Measurements from ENCODE around the gene PARD3.
A peak's percentile ranks its signal among the peaks of the same experiment; 100 is the strongest.

Gene PARD3

DNA sequence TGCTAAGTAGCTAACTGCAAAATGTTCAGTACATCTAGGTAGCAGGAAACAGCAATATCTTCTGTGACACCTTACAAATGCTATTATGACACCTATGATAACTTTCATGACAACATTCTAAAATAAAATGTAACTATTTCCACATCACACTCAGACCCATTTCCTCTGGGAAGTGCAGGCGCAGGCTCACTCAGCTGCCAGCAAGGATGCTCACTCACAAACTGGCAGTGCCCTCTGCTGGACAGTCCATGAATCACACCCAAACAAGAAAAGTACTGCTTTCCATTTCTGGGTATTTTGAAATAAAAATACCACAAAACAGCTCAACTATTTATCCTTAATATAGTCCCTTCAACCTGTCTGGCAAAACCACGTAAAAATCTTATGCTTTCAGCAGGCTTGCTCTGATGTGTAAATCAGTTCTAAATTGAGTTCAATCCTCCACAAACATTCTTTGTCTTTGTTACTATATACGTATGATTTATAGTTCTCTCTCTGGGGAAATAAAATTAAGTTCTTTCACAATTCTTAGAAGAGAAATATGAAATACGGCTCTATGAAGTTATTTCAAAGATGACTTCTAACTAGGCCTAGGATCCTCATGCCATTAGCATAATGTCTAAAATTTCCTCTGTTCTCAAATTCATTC is 176.6 kb downstream of the PARD3 start:
- TF ChIP-seq, protein P1, sequence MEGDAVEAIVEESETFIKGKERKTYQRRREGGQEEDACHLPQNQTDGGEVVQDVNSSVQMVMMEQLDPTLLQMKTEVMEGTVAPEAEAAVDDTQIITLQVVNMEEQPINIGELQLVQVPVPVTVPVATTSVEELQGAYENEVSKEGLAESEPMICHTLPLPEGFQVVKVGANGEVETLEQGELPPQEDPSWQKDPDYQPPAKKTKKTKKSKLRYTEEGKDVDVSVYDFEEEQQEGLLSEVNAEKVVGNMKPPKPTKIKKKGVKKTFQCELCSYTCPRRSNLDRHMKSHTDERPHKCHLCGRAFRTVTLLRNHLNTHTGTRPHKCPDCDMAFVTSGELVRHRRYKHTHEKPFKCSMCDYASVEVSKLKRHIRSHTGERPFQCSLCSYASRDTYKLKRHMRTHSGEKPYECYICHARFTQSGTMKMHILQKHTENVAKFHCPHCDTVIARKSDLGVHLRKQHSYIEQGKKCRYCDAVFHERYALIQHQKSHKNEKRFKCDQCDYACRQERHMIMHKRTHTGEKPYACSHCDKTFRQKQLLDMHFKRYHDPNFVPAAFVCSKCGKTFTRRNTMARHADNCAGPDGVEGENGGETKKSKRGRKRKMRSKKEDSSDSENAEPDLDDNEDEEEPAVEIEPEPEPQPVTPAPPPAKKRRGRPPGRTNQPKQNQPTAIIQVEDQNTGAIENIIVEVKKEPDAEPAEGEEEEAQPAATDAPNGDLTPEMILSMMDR (conservative IDR thresholded peaks at IDR 0.05; ENCODE audit: low read depth), result peak; percentile 90
- ChIA-PET CTCF (interaction anchor here (0.5 to 1.8 kb wide), 25 partner anchors 9 to 1409 kb away, joined by 3 to 7 read pairs (median 3); no protein-coding TSS in a partner anchor), POLR2A (ENCODE audit: low non-redundant PET) (no interaction called here)
- H3K27ac ChIP-seq, result no peak overlapping the region
- DNase-seq (ENCODE audit: low spot score), result peak; percentile 46

DNA sequence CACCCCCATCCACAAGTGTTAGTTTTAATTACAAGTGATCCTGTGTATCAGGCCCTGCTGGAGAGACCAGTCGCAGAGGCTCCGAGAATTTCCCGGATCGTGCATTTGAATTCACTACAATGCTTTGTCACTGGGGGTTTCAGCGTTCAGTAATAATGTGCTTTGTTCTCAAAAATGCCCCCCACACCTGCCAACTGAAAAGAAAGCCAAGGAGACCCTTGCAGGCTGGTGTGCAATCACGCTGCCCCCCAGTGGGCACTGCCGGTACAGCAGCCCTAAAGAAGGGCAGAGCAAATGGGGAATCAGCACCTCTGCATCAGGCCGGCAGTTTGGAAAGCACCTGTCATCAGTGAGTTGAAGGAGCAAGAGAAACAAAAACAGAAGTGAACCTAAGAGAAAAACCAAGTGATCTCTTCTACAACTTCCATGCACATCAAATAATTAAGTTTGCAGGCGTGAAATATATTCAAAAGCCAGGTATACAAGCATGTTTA is 177.6 kb downstream of the PARD3 start:
- TF ChIP-seq, protein P1 (conservative IDR thresholded peaks at IDR 0.05; ENCODE audit: low read depth), result peak; percentile 97
- no peak overlapping the region for H3K27ac ChIP-seq
- POLR2A ChIA-PET (ENCODE audit: low non-redundant PET), result no interaction called here
- DNase-seq (ENCODE audit: low spot score), result peak; percentile 22
- CTCF ChIA-PET, result interaction anchor here (0.6 to 1.8 kb wide), 11 partner anchors 14 to 1408 kb away, joined by 3 to 7 read pairs (median 3); no protein-coding TSS in a partner anchor

DNA sequence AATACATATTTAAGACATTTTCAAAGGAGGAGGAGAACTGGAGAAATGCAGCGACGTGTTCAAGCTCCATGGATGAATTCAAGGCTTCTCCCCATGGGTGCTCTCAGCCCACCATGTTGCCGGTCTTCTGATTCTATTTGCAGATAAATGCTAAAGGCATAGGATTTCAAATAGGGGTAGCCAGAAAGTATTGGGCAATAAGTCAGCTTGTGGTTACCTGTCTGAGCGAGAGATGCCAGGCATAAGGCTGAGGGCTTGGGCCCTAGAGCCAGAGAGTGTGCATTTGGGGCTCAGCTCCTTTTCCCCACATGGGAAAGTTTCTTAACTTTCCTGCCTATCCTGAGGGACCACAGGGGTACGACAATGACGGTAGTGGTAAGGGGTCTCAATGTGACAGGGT is 180.0 kb downstream of the PARD3 start:
- TF ChIP-seq, protein P1 (conservative IDR thresholded peaks at IDR 0.05; ENCODE audit: low read depth), result no peak
- no peak overlapping the region for H3K27ac ChIP-seq
- CTCF ChIA-PET, result no interaction called here
- POLR2A ChIA-PET (ENCODE audit: low non-redundant PET), result no interaction called here
- no peak for DNase-seq (ENCODE audit: low spot score)

DNA sequence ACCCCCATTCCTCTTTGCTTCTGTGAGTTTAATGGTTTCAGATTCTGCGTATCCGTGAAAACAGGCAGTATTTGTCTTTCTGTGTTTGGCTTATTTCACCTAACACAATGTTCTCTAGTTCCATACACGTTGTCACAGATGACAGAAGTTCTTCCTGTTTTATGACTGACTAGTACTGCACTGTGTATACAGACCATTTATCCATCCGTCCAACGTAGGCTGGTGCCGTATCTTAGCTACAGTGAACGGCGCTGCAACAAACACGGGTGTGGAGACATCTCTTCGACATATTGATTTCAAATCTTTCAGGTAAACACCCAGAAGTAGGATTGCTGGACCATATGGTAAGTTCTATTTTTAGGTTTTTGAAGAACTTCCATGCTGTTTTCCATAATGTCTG is 181.7 kb downstream of the PARD3 start:
- no peak for DNase-seq (ENCODE audit: low spot score)
- ChIA-PET CTCF (no interaction called here), POLR2A (ENCODE audit: low non-redundant PET) (no interaction called here)
- TF ChIP-seq, protein P1 (conservative IDR thresholded peaks at IDR 0.05; ENCODE audit: low read depth), result no peak
- no peak overlapping the region for H3K27ac ChIP-seq

DNA sequence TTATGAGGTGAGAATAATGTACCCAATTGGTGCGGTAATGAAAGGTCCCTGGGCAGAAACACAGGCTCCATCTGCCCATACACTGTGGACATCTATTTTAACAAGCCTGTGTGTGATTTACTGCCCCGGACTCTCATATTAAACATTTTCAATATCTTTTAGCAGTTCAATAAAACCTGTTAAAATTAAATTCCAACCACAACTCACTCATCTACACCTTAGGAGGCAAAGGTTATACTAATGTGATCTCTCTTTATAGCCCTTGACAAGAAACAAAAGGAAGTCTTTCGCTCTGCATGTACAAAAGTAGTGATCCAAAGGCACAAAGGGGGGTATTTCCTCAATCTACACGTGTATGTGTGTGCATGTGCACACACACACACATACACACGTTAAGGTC is 186.0 kb downstream of the PARD3 start:
- ChIA-PET CTCF (no interaction called here), POLR2A (ENCODE audit: low non-redundant PET) (no interaction called here)
- TF ChIP-seq, protein P1 (conservative IDR thresholded peaks at IDR 0.05; ENCODE audit: low read depth), result no peak

DNA sequence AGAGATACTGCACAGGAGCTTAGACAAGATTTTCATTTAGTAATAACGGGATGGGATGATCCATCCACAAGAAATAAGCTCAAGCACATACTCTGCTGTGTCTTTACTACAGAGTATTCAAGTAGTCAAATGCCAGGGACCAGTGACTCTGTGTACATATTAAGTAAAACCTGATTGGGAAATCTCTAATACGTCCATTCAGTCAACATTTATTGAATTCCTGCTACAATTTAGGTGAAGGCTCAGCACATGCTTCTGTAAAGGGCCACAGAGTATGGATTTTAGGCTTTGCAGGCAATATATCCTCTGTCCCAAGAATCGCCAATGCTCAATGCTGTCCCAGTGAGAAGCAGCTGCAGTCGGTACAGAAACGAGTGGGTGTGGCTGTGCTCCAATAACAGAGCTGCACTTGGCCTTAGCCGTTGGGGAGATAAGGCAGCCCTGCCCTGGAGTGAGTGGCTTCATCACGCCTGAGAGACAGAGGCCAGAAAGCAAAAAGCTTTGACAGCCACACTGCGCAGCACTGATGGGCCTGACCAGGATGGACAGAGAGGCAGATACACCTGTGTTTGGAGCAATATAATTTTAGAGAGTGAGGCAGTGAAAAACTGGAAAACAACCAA is 186.8 kb downstream of the PARD3 start:
- DNase-seq (ENCODE audit: low spot score), result no peak
- POLR2A ChIA-PET (ENCODE audit: low non-redundant PET), result interaction anchor here (0.5 kb wide), 1 partner anchor 396 kb away, joined by 3 read pairs; no protein-coding TSS in a partner anchor
- TF ChIP-seq, protein P1 (conservative IDR thresholded peaks at IDR 0.05; ENCODE audit: low read depth), result no peak
- CTCF ChIA-PET, result no interaction called here
- H3K27ac ChIP-seq, result no peak overlapping the region

More for the DNA sequence above, 186.0 kb downstream of the PARD3 start:
- no peak for DNase-seq (ENCODE audit: low spot score)
- H3K27ac ChIP-seq, result no peak overlapping the region

Data from RWPE1 (cell line).